ENCODE results near the gene TEX52.

GRCh38 chr12:2893007-2893406 lies 36.2 kb upstream of the TEX52 start:
- no peak for TF ChIP-seq POLR2A (IDR thresholded peaks at IDR 0.05)
- TF ChIP-seq, protein P1, sequence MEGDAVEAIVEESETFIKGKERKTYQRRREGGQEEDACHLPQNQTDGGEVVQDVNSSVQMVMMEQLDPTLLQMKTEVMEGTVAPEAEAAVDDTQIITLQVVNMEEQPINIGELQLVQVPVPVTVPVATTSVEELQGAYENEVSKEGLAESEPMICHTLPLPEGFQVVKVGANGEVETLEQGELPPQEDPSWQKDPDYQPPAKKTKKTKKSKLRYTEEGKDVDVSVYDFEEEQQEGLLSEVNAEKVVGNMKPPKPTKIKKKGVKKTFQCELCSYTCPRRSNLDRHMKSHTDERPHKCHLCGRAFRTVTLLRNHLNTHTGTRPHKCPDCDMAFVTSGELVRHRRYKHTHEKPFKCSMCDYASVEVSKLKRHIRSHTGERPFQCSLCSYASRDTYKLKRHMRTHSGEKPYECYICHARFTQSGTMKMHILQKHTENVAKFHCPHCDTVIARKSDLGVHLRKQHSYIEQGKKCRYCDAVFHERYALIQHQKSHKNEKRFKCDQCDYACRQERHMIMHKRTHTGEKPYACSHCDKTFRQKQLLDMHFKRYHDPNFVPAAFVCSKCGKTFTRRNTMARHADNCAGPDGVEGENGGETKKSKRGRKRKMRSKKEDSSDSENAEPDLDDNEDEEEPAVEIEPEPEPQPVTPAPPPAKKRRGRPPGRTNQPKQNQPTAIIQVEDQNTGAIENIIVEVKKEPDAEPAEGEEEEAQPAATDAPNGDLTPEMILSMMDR (IDR thresholded peaks at IDR 0.05) = no peak
